HG02840 (cell line): ENCODE measurements around the gene ADGRD1.
"Not testable (repeated sequence)": the region's sequence is repeated elsewhere in the genome, so short reads cannot be mapped to it uniquely, and the experiment has no call there.

Source experiments
- ATAC-seq: cut with Tn5 transposase; IDR thresholded peaks from one replicate; pipeline ENCODE4 v1.9.1; 2021; ENCODE audit warnings: mild to moderate bottlenecking, moderate library complexity, moderate number of reproducible peaks; ENCODE audit not compliant: unreplicated experiment, low FRiP score

Gene ADGRD1

DNA sequence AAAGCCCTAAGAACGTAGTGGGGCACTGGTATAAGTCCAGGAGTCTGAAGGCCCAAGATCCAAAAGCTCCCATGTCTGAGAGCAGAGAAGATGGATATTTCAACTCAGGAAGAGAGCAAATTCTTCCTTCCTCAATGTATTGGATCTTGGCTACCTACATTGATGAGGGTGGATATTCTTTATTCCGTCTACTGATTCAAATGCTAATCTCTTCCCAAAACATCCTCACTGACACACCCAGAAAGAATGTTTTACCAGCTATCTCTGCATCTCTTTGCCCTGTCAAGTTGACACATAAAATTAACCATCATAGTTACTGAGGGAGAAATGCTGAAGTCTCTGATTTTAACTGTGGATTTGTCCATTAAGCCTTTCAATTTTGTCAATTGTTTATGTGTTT lies 16.6 kb upstream of the ADGRD1 start:
- ATAC-seq: no peak

DNA sequence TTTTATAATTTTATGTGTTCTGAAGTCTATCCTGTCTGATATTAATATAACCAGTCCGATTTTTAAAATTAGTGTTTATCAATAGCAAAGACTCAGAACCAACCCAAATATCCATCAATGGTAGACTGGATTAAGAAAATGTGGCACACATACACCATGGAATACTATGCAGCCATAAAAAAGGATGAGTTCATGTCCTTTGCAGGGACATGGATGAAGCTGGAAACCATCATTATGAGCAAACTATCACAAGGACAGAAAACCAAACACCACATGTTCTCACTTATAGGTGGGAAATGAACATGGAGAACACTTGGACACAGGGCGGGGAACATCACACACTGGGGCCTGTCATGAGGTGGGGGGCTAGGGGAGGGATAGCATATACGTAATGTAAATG lies 16.2 kb upstream of the ADGRD1 start:
- not testable (repeated sequence) for ATAC-seq

DNA sequence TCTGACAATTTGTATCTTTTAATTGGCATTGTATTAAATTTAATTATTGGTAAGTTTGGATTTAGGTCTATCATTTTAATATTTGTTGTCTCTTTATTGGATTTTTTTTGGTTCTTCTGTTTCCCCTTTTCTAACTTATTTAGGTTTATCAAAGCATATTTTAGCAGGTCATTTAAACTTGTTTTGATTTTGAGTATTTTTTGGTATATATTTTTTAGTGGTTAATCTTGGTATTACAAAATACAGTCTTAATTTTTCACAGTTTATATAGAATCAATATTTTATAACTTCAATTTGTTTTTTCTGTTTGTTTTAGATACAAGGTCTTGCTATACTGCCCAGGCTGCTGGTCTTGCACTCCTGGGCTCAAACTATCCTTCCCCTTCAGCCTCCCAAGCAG lies 15.5 kb upstream of the ADGRD1 start:
- no peak for ATAC-seq

DNA sequence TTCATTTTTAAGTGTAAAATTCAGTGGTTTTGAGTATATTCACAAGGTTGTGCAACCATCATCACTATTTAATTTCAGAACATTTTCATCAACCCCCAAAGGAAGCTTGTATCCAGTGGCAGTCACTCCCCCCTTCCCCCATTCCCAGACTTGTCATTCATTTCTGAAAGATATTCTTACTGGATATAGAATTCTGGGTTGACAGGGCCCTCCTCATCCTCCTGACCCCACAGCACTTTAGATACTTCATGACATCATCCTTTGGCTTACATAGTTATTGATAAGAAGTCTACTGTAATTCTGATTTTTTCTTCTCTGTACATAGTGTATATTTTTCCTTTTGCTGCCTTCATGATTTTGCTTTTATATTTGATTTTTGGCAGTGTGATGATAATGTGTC lies 8.8 kb upstream of the ADGRD1 start:
- ATAC-seq: no peak

DNA sequence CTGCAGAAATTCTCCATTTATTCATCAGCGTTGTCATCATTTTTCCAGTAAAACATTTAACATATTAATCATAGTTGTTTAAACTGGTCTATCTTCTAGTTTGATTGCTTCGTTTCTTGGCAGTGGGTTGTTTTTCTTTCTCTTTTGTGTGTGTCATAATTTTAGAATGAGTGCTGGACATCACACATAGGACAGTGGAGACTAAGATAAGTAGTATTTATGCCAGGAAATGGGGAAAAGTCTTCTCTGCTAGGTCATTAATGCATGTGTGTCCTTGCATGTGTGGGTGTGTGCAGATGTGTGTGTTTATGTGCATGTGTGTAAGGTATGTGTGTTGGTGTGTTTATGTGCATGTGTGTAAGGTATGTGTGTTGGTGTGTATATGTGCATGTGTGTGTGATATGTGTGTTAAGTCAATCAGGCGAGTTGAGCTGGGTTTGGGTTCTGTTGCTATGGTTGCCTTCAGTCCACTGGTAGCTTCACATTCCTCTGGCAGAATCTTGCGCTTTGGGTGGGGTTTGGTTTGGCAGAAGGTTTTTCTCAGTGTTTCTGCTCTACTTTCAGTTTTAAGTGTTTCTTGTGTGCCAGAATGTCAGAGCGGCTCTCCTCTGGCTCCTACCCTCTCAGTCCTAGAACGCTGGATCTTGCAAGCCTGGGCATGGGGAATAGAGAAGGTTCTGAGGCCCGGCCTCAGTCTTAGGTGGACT lies 7.8 kb upstream of the ADGRD1 start:
- no peak for ATAC-seq

DNA sequence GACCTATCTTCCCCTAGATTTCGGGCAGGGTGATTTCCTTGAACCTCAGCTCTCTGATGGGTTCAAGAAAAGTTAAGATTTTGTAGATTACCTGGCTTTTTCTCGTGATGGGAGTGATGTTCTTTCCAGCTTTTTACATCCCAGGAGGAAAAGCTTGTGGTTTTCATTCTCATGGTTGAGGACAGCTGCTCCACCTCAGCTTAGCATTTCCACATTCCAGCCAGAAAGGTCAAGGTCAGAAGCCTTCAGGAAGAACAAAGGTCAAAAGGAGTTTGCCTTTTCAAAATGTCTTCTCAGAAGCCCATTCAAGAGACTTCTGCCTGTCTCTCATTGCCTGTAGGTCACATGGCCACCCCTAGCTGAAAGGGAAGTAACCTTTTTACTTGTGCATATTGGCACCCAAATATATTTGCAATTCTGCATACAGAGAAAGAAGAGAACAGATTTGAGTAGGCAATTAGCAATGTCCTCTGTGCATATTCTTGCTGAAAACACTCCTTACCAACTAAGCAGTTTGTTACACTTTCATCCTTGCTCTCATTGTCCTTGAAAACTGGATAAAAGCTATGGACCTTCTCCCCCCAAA lies 6.6 kb upstream of the ADGRD1 start:
- no peak for ATAC-seq

DNA sequence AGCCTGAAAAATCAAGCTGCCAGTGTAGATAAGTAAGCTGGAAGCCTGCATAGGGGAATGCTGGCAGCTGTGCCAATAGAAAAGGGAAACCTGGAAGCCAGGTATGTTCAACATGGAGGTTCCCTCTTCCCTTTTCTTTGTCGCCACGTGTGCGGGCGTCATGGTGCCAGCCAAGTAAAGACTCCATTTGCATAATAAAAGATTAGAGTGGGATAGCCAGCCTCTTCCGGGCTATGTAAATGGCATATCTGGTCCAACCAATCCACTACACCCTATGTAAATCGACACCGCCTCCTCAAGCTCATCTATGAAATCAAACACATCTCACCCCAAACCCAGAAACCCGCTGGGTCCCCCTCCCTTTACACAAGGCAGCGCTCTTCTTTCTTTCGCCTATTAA lies 5.6 kb upstream of the ADGRD1 start:
- no peak for ATAC-seq

DNA sequence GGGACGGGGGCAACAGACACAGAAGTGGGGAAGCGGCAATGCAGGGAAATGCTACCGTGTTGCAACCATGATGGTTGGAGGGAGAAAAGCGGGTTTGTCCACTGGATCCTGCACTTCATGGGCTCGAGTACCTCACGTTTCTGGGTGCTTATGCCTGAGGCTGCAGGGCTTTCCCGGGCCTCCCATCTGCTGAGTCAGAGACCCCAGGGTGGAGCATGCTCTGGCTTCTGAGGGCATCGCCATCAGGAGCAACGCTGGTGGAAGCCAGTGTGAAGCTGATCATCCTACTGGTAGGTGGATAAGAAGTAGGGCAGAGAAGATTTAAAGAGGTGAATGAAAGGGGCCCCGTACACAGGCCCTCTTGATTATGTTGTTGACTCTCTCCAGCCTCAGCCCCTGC lies 5.0 kb upstream of the ADGRD1 start:
- ATAC-seq: no peak

DNA sequence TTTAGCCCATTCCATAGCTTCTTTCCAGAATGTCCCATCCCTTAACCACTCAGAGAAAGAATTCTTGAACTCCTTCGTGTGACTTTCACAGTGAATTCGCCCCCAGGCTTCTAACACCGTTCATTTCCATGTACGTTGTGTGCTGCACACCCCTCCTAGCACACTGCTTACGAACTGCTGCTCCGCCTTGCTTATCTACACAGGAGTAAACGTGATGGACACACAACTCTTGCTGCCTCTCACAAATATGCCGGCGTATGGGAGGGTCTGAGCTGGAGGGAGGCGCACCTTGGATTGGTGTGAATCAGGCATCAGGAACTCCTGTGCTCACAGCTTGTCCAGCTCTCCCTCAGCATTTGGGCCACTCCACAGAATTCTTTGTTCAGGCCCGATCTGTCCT lies 3.9 kb upstream of the ADGRD1 start:
- ATAC-seq: no peak

DNA sequence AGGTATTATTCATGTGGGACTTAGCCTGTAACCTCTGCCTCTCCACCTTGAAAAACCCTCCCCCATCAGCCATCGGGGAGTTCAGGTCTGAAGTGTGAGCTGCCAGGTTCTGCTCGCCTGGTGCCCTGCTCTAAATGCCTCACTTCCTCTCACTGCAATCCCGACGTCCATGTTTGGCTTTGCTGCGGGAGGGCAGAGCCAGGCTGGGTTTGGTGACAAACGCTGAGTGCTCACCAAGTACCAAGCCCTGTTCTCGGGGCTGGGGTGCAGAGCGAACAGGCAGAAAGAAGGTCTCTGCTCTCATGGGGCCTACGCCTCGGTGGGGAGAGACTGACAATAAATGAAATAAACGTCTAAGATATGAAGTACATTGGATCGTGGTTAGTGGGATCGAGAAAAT lies 2.1 kb upstream of the ADGRD1 start:
- no peak for ATAC-seq

DNA sequence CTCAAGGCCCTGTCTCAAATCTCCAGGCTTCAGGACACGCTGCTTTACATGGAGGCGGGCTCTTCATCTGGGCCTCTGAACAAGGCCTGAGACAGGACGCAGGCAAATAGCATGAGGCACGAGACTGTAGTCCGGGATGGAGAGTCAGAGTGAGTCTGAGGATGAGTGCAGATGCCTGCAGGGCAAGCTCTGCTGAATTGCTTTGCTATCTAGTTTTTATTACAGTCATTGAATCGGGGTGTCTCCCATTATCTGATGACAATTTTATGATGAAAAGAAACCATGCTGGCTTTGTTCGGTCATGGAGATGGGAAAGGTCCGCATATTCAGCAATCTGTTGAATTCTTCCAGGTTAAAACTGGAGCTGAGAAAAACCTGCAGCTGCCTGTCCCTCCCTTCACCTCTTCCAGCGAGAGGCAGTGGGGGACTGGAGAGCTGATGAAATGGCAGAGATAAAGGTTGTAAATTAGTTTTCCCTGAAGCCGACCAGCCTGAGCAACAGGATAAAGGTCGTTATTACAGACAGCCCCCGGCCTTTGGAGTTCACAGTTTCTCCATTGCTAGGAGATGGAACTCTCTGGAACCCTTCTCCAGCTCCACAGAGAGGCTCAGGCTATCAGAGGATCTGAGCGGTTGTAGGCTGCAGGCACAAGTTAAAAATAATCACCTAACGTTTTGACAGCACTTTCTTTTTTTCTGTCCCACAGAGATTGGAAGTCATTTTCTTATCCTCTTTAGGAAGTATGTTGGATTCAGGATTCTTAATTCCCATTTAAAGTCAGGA lies 1.3 kb upstream of the ADGRD1 start:
- ATAC-seq: no peak

DNA sequence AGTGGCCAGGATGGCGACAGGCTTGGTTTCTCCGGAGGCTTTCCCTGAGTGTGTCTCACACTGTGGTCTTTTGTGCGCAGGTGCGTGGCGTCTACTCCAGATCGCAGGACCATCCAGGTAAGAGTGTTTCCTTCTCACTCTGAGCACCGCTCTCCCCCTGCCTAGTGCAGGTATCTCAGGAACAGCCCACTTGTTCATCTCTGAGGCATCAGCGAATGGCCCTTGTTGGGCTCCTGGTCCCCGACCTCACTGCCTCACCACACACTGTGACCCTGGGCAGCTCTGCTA lies 781 bp downstream of the ADGRD1 start:
- no peak for ATAC-seq

DNA sequence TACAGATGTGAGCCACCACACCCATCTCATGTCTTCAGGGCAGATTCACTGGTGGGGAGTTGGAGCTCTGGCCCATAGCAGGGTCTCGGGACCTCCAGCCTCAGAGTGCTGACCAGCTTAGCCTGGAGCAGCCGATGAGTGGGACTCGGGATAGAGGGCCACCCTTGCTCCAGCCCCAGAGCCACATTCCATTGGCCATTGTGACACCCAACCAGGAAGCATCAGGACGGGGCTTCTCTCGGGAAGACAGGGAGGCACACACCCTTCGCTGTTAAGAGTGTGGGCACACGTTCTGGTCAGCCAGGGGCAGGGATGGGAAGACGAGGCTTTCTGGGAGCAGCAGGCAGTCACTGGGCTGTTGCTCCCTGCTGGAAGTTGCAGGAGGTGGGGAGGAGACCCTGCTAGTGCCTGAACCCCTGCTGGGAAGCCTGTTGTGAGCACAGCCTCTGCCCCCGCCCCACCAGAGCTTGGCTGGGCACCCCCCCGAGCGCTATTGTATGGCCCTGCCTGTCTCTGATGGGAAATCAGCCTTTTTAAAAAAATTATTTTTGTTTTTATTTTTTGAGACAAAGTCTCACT lies 1.6 kb downstream of the ADGRD1 start:
- no peak for ATAC-seq

DNA sequence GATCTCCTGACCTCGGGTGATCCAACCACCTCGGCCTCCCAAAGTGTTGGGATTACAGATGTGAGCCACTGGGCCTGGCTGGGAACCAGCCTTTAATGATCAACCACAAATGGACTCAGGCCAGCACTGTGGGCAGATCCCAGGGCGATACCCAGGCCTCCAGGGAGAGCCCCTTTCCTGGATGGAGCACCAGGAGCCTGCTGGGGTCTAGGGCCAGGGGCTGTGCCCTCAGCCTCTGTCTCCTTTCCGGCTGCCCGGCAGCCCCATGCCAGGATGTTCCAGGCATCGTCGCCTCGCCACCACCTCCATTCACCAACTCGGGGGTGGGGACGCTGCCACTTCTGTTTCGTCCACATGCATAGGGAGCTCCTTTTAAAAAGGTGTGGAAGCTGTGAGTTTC lies 2.3 kb downstream of the ADGRD1 start:
- no peak for ATAC-seq

DNA sequence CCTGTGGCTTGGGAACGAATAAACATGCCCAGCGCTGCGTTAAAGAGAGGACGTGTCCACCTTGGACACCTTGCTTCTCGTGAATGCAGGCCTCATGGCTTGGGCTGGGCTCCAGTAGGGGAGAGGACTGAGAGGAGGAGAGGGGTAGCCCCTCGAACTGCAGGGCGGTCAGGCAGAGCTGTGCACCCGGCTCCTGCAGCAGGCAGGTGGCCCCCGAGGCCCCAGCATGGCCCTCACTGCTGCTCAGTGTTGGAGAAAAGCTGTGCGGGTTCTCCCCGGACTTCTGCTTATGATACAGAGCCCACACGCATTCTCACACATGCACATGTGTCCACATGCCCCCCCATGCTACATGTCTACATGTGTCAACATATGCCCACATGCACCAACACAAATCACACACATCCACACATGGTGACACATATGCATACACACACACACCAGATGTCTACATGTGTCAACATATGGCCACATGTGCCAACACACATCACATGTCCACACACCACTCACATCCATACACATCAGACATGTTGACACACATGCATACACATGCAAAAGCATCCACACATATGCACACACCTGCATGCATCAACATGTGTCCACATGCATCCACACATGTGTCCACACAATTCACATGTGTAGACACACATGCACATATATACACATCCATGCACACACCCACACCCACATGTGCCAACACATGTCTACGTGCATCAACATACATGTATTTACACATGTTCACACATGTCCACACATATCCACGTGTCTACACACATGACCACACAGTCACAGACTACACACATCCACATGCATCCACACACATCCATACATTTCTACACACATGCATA lies 3.0 kb downstream of the ADGRD1 start:
- no peak for ATAC-seq

DNA sequence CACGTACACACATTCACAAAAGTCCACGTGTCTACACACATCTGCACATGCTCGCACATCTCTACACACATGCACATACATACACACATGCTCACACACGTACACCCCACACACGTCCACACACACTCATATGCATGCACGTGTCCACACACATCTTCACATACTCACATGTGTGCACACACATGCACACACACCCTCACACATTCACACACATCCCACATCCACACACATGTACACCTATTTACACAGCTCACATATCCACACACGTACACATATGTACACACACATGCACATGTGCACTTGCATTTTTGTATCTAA lies 3.6 kb downstream of the ADGRD1 start:
- no peak for ATAC-seq

DNA sequence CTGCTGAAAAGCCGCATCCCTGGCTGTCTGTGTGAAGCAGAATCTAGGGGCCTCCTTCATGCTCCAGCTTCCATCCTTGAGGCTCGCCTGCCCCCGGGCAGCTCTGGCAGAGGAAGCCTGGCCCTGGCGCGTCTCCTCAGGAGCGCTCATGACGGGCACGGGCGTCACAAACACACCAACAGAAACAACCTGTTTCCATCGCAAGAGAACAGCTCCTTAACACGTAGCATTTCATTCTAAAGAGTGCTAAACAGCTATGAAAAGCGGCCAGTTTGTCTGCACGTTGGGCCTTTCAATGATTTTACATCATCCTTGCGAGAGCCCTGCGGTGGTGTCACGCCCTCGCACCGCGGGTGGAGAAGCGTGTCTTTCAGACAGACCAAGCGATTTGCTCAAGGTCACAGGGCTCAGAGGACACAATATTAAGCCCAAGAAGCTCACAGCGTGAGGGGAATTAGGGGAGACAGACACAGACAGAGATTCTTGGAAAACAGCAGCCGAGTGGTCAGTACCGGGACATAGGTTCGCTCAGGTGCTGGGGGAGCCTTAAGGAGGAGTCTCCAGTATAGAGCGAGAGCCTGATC lies 4.9 kb downstream of the ADGRD1 start:
- ATAC-seq: no peak

DNA sequence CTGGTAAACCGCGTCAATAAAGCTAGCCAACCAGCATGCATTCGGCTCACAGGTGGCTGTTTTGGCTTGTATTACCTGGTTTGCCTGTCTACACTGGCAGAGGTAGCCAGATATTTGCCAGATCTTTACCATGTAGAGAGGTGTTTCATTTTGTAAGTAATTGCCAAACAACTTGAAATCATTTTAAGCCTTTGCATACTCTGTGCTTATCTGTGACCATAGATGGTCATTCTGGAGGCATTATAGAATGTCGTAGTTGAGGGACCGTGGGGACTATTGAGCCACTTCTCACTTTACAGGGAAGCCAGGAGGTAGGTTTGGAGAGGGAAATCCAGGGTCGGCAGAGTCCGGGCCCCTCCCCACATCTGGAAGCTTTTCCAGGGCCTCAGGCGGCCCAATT lies 5.9 kb downstream of the ADGRD1 start:
- ATAC-seq: no peak

DNA sequence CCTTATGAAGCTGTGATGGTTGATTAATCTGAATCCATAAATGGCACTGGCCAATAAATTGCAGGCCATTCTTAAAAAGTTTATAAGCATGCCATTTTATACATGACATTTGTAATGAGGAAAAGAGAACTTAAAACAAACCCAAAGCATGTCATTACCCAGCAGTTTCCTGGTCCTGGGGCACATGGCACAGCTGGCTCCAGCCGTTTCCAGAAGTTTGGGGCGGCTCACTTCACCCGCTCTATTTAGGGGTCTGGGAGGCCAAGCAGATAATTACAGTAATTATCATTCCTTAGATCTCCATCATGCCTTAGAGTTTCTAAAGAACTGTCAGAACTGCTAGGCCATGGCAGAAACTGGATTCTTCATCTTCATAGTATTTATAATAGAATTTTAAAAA lies 6.4 kb downstream of the ADGRD1 start:
- no peak for ATAC-seq

DNA sequence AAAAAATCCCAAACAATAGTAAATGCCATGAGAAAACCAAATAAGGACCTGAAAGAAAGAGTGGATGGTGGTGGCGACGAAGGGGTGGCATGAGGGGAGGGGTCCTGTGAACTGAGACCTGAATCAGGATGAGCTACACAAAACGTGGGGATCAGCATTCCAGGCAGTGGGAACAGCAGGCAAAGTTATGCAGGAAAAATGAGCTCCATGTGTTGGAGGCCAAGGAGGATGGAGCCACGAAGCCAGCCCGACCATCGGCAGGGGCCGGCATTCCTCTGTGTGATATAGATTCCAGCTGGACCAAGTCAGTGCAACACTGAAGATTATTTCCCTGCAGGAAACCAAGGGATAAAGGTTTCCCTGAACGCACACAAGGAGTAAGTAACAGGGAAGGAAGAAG lies 7.1 kb downstream of the ADGRD1 start:
- ATAC-seq: no peak
